ENCODE measurements around the gene GMPR2. TPM values are rescaled to one million over a fixed set of nuclear protein-coding genes. Genes with fewer than 3 reads are reported as not detected.

GMPR2 gene
- total and polyA plus RNA-seq, 2 of the 4 experiments (the other 2 are of a cell fraction): 63.7 to 92.5 TPM

DNA sequence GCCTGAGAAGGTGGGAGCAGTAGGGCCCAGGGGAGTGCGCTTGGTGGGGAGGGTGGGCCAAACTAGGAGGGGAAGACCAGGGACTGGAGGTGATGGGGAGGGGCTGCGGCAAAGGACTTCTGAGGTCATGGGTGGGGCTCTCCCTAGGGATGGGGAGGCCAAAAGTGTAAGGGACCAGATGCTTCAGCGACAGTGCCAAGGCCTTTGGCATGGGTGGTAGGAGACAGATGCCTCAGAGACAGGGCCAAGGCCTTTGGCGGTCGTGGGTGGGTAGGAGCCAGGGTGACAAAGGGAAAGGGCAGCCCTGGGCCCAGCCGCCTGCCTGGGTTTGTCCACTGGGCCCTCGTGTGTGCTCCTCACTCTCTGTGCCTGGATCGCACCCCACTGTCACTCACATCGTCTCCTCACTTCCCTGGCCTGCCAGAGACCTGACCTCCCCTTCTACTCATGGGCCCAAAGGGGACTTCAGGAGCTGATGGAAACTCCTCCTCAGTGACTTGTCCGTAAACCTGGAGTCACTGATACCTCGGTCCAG lies 51.8 kb downstream of the GMPR2 start:
- Histone ChIP-seq H3K27me3 (ENCODE audit: control insufficient read depth, insufficient read depth, low read length) (no peaks in the 10 kb centered on the region), H3K79me1 (ENCODE audit: low read depth in 1 of 2, low read length in 2 of 2) (peaks cover 0 to 10% of the 10 kb centered on the region in 2 experiments; a peak in 2 of 4 replicates), H3K36me3 (ENCODE audit: control insufficient read depth, insufficient read depth, low read length) (peaks cover 2% of the 10 kb centered on the region), H3K9me3 (ENCODE audit: control insufficient read depth, insufficient read depth, low read length) (no peaks in the 10 kb centered on the region), H3K14ac (replicated peaks; ENCODE audit: low read depth, low read length) (no peak overlapping the region), H3K9me1 (ENCODE audit: insufficient read depth, low read length) (no peaks in the 10 kb centered on the region; the same call in 1 of the 2 replicates), H3K18ac (ENCODE audit: low read depth, low read length) (no peak overlapping the region), H4K8ac (ENCODE audit: low read depth in 2 of 2, low read length in 2 of 2) (no peak overlapping the region), H3K9ac (ENCODE audit: low read depth, low read length) (no peak overlapping the region), H2AK9ac (replicated peaks; ENCODE audit: low read depth, low read length, poor library complexity) (no peak overlapping the region), H3K4me3 (ENCODE audit: insufficient read depth, low read depth, low read length) (no peak overlapping the region), H2BK20ac (ENCODE audit: low read depth, low read length) (no peak overlapping the region), H3K23ac (ENCODE audit: low read depth, low read length) (no peak overlapping the region), H3K4me1 (ENCODE audit: control insufficient read depth, insufficient read depth, low read length) (no peaks in the 10 kb centered on the region), H2BK120ac (ENCODE audit: low read depth, low read length) (no peak overlapping the region), H3K4me2 (ENCODE audit: low read depth, low read length) (no peak overlapping the region), H4K20me1 (ENCODE audit: insufficient read depth, low read length) (no peaks in the 10 kb centered on the region; the same call in 1 of the 2 replicates), H3K4ac (ENCODE audit: low read depth, low read length) (no peak overlapping the region), H2BK15ac (ENCODE audit: low read depth, low read length) (no peak overlapping the region), H3K56ac (ENCODE audit: extremely low read depth, insufficient read depth, low read length) (no peak overlapping the region), H2AFZ (replicated peaks; ENCODE audit: low read length, poor library complexity) (no peak overlapping the region), H4K91ac (ENCODE audit: insufficient read depth, low read depth, low read length) (no peak overlapping the region), H2BK5ac (ENCODE audit: low read depth, low read length, poor library complexity, severe bottlenecking) (no peak overlapping the region), H2AK5ac (ENCODE audit: low read depth, low read length) (no peak overlapping the region), H4K5ac (ENCODE audit: low read depth, low read length) (no peak overlapping the region), H3K27ac (ENCODE audit: insufficient read depth, low read length) (no peak overlapping the region)
- intact Hi-C loops (cut with micrococcal nuclease) (no loop called here), in situ Hi-C loops (cut with MboI; ENCODE audit: low sequenced_read_pairs) (no loop called here), dilution Hi-C loops (cut with HindIII; ENCODE audit: low sequenced_read_pairs, unreplicated experiment) (no loop called here)
- TF ChIP-seq RAD21 (IDR thresholded peaks at IDR 0.05; ENCODE audit: low read length) (no peak), FOS (IDR thresholded peaks at IDR 0.05; ENCODE audit: low read depth, low read length) (no peak), SMC3 (IDR thresholded peaks at IDR 0.05; ENCODE audit: low read depth, low read length) (no peak), MAZ (IDR thresholded peaks at IDR 0.05; ENCODE audit: borderline replicate concordance, low read depth, low read length) (no peak)
- TF ChIP-seq, protein P1, sequence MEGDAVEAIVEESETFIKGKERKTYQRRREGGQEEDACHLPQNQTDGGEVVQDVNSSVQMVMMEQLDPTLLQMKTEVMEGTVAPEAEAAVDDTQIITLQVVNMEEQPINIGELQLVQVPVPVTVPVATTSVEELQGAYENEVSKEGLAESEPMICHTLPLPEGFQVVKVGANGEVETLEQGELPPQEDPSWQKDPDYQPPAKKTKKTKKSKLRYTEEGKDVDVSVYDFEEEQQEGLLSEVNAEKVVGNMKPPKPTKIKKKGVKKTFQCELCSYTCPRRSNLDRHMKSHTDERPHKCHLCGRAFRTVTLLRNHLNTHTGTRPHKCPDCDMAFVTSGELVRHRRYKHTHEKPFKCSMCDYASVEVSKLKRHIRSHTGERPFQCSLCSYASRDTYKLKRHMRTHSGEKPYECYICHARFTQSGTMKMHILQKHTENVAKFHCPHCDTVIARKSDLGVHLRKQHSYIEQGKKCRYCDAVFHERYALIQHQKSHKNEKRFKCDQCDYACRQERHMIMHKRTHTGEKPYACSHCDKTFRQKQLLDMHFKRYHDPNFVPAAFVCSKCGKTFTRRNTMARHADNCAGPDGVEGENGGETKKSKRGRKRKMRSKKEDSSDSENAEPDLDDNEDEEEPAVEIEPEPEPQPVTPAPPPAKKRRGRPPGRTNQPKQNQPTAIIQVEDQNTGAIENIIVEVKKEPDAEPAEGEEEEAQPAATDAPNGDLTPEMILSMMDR (conservative IDR thresholded peaks at IDR 0.05; ENCODE audit: low read depth, low read length): no peak
- TF ChIP-seq, protein P2, sequence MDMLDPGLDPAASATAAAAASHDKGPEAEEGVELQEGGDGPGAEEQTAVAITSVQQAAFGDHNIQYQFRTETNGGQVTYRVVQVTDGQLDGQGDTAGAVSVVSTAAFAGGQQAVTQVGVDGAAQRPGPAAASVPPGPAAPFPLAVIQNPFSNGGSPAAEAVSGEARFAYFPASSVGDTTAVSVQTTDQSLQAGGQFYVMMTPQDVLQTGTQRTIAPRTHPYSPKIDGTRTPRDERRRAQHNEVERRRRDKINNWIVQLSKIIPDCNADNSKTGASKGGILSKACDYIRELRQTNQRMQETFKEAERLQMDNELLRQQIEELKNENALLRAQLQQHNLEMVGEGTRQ (IDR thresholded peaks at IDR 0.05; ENCODE audit: low read depth, low read length): no peak
- TF ChIP-seq, protein P3, sequence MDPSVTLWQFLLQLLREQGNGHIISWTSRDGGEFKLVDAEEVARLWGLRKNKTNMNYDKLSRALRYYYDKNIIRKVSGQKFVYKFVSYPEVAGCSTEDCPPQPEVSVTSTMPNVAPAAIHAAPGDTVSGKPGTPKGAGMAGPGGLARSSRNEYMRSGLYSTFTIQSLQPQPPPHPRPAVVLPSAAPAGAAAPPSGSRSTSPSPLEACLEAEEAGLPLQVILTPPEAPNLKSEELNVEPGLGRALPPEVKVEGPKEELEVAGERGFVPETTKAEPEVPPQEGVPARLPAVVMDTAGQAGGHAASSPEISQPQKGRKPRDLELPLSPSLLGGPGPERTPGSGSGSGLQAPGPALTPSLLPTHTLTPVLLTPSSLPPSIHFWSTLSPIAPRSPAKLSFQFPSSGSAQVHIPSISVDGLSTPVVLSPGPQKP (IDR thresholded peaks at IDR 0.05; ENCODE audit: borderline replicate concordance, low read depth, low read length): no peak
- WGBS, 2 experiments (ENCODE audit: extremely low coverage in 2 of 2, insufficient read length in 1 of 2): 75% methylated on average over 4 of the region's 11 CpGs; no CpG with 5 or more reads in 1 of the 2 experiments
- no TSS peak for BruUV-seq (replicated peaks)
- ATAC-seq (ENCODE audit: low read depth): no peak
- no peak for DNase-seq
- POLR2A ChIA-PET (ENCODE audit: unreplicated experiment): no interaction called here
- CTCF ChIA-PET: no interaction called here

Measured in IMR-90 (cell line).